HEK293 (cell line): ENCODE results near the gene SBF2.
"Not testable (repeated sequence)": the region's sequence is repeated elsewhere in the genome, so short reads cannot be mapped to it uniquely, and the experiment has no call there.

Experiments
- CTCF ChIA-PET: fragments of 350-600 bp; formaldehyde crosslinking; extraction: SDS; loops from one replicate; lab custom pipeline; 2021; ENCODE audit warnings: antibody characterized with exemption; lab: Yijun Ruan, JAX
- POLR2A ChIA-PET: fragments of 300-600 bp; formaldehyde crosslinking; extraction: SDS; loops from one replicate; lab custom pipeline; 2020; ENCODE audit warnings: antibody characterized with exemption, inconsistent platforms; lab: Yijun Ruan, JAX
- H3K27ac ChIP-seq: fragments of 200-500 bp; sonication (Bioruptor generic); 2 replicates; pipeline ENCODE4 v1.5.1; 2014; ENCODE audit warnings: low read depth, low read length, control low read depth, inconsistent platforms; ENCODE audit errors: extremely low read depth
- H3K36me3 ChIP-seq, 2 experiments: fragments of 200-500 bp in 1 of 2; sonication (Bioruptor generic) in 1 of 2; 1 replicate in 1 of 2; 2 replicates in 1 of 2; pipeline ENCODE4 v1.5.1; 2014 to 2017; ENCODE audit warnings: inconsistent platforms in 2 of 2, low read length in 2 of 2; ENCODE audit not compliant: control insufficient read depth in 2 of 2, insufficient read depth in 1 of 2
- H3K4me1 ChIP-seq: fragments of 200-500 bp; sonication (Bioruptor generic); 2 replicates; pipeline ENCODE4 v1.5.1; 2014; ENCODE audit warnings: mild to moderate bottlenecking, low read length, inconsistent platforms; ENCODE audit not compliant: control insufficient read depth, insufficient read depth
- H3K4me3 ChIP-seq: 2 replicates; pipeline ENCODE4 v1.5.1; 2011; ENCODE audit warnings: low read depth, mild to moderate bottlenecking, control low read depth, low read length, moderate library complexity
- H3K9me3 ChIP-seq: fragments of 200-500 bp; sonication (Bioruptor generic); 2 replicates; pipeline ENCODE4 v1.5.1; 2014; ENCODE audit warnings: low read depth, low read length, inconsistent platforms; ENCODE audit not compliant: control insufficient read depth, insufficient read depth
- MYNN ChIP-seq: fragments of 450-650 bp; formaldehyde crosslinking; IDR thresholded peaks from 2 replicates; pipeline ENCODE4 v1.5.1; 2016; ENCODE audit warnings: missing biosample characterization, missing genetic modification characterization, borderline replicate concordance
- OVOL3 ChIP-seq: fragments of 450-650 bp; formaldehyde crosslinking; IDR thresholded peaks from 2 replicates; pipeline ENCODE4 v1.5.1; 2016; ENCODE audit warnings: missing biosample characterization, missing genetic modification characterization
- PRDM2 ChIP-seq: fragments of 450-650 bp; formaldehyde crosslinking; IDR thresholded peaks from 2 replicates; pipeline ENCODE4 v1.5.1; 2016; ENCODE audit warnings: missing biosample characterization, missing genetic modification characterization, borderline replicate concordance
- ZBTB20 ChIP-seq: fragments of 450-650 bp; formaldehyde crosslinking; IDR thresholded peaks from 2 replicates; pipeline ENCODE4 v1.5.1; 2016; ENCODE audit warnings: missing biosample characterization, missing genetic modification characterization
- ZFHX2 ChIP-seq: fragments of 450-650 bp; formaldehyde crosslinking; conservative IDR thresholded peaks from 2 replicates; pipeline ENCODE4 v1.5.1; 2016; ENCODE audit warnings: missing biosample characterization, missing genetic modification characterization
- ZNF114 ChIP-seq: fragments of 450-650 bp; formaldehyde crosslinking; IDR thresholded peaks from 2 replicates; pipeline ENCODE4 v1.5.0; 2017; ENCODE audit warnings: missing biosample characterization, missing genetic modification characterization
- ZNF239 ChIP-seq: fragments of 450-650 bp; formaldehyde crosslinking; IDR thresholded peaks from 2 replicates; pipeline ENCODE4 v1.5.1; 2016; ENCODE audit warnings: missing biosample characterization, missing genetic modification characterization
- ZNF280D ChIP-seq: fragments of 450-650 bp; formaldehyde crosslinking; IDR thresholded peaks from 2 replicates; pipeline ENCODE4 v1.5.1; 2016; ENCODE audit warnings: missing biosample characterization, missing genetic modification characterization
- ZNF335 ChIP-seq: fragments of 450-650 bp; formaldehyde crosslinking; conservative IDR thresholded peaks from 2 replicates; pipeline ENCODE4 v1.5.1; 2016; ENCODE audit warnings: missing biosample characterization, missing genetic modification characterization
- ZNF391 ChIP-seq: fragments of 450-650 bp; formaldehyde crosslinking; IDR thresholded peaks from 2 replicates; pipeline ENCODE4 v1.5.1; 2016; ENCODE audit warnings: low read depth, missing biosample characterization, missing genetic modification characterization, borderline replicate concordance
- ZNF449 ChIP-seq: fragments of 450-650 bp; formaldehyde crosslinking; IDR thresholded peaks from 2 replicates; pipeline ENCODE4 v1.5.1; 2017; ENCODE audit warnings: missing biosample characterization, mild to moderate bottlenecking, missing genetic modification characterization, moderate library complexity
- ZNF621 ChIP-seq: fragments of 450-650 bp; formaldehyde crosslinking; IDR thresholded peaks from 2 replicates; pipeline ENCODE4 v1.5.1; 2017; ENCODE audit warnings: missing biosample characterization, missing genetic modification characterization
- ZNF747 ChIP-seq: fragments of 450-650 bp; formaldehyde crosslinking; IDR thresholded peaks from 2 replicates; pipeline ENCODE4 v1.5.1; 2016; ENCODE audit warnings: missing biosample characterization, missing genetic modification characterization

SBF2 gene

GRCh38 chr11:9936754-9937153 is 357.3 kb downstream of the SBF2 start:
- no peaks in the 10 kb centered on the region for H3K4me1 ChIP-seq
- H3K4me3 ChIP-seq = no peak overlapping the region
- H3K36me3 ChIP-seq = no peaks in the 10 kb centered on the region
- ChIA-PET POLR2A (no interaction called here), CTCF (no interaction called here)
- H3K9me3 ChIP-seq = no peaks in the 10 kb centered on the region
- no peak for TF ChIP-seq ZNF114
- no peak for TF ChIP-seq PRDM2 (tag by site-specific recombination)
- TF ChIP-seq ZNF747 (tag by site-specific recombination) = no peak
- no peak for TF ChIP-seq ZNF239 (tag by site-specific recombination)
- TF ChIP-seq OVOL3 (tag by site-specific recombination) = no peak
- no peak for TF ChIP-seq ZFHX2 (tag by site-specific recombination)
- TF ChIP-seq ZNF280D (tag by site-specific recombination) = no peak
- no peak for TF ChIP-seq ZNF621 (tag by site-specific recombination)
- TF ChIP-seq ZNF449 = no peak
- TF ChIP-seq ZNF391 = no peak
- TF ChIP-seq MYNN (tag by site-specific recombination) = no peak
- no peak for TF ChIP-seq ZNF335 (tag by site-specific recombination)
- TF ChIP-seq ZBTB20 (tag by site-specific recombination) = no peak
- H3K27ac ChIP-seq = no peak overlapping the region

GRCh38 chr11:9932843-9933242 is 361.2 kb downstream of the SBF2 start:
- H3K9me3 ChIP-seq, H3K27ac ChIP-seq, H3K4me3 ChIP-seq, H3K36me3 ChIP-seq, H3K4me1 ChIP-seq, POLR2A ChIA-PET: not testable (repeated sequence)
- CTCF ChIA-PET = interaction anchor here (0.6 kb wide), 1 partner anchor 15 kb away, joined by 3 read pairs; no protein-coding TSS in a partner anchor

- POLR2A ChIA-PET, H3K4me1 ChIP-seq: not testable (repeated sequence)
- CTCF ChIA-PET = interaction anchor here (0.6 to 0.7 kb wide), 3 partner anchors 20 to 522 kb away, joined by 3 to 4 read pairs (median 3); no protein-coding TSS in a partner anchor
Observed at GRCh38 chr11:9930562-9931331, 363.3 kb downstream of the SBF2 start.

More at GRCh38 chr11:9930562-9931331, 363.3 kb downstream of the SBF2 start:
- not testable (repeated sequence) for H3K27ac ChIP-seq, H3K36me3 ChIP-seq, H3K4me3 ChIP-seq, H3K9me3 ChIP-seq
